Measurements from ENCODE around the gene ADD3.

ADD3 gene, protein sequence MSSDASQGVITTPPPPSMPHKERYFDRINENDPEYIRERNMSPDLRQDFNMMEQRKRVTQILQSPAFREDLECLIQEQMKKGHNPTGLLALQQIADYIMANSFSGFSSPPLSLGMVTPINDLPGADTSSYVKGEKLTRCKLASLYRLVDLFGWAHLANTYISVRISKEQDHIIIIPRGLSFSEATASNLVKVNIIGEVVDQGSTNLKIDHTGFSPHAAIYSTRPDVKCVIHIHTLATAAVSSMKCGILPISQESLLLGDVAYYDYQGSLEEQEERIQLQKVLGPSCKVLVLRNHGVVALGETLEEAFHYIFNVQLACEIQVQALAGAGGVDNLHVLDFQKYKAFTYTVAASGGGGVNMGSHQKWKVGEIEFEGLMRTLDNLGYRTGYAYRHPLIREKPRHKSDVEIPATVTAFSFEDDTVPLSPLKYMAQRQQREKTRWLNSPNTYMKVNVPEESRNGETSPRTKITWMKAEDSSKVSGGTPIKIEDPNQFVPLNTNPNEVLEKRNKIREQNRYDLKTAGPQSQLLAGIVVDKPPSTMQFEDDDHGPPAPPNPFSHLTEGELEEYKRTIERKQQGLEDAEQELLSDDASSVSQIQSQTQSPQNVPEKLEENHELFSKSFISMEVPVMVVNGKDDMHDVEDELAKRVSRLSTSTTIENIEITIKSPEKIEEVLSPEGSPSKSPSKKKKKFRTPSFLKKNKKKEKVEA

DNA sequence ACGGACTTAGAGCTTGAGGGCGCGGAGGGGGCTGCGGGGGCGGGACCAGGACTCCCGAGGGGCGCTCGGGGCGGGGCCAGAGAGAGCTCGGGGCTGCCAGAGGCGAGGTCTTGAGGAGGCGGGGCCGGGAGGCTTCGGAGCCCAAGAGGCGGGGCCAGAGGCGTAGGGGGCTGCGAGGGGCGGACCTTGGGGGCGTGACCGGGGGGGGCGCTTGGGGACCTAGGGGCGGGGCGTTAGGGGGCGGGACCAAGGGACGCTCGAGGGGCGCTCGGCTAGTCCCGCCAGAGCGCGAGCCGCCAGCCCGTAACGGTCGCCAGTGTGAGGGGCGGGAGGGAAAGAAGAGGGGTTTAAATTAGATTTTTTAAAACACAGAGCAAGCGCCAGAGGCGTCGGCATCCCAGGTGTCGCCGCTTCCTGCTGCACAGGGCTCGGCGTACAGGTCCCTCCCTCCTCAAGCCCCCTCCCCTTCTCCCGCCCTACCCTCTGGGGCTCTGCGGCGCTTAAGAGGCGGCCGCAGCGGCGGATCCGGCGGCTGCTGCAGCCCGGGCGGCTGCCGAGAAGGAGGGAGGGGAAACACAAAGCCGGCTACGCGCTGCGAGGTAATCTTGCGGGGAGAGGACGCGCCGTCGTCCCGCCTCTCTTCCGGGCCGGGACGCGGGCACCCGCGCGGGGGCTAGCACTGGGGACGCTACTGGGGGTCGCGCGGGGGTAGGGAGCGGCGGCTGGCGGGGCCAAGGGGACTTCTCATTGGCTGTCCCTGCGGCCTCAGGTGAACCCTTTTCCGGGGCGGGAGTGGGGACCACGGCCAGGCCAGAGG is at the start of gene ADD3:
TSS of gene ADD3 (plus strand) at position 284 of the 817 bp plus-strand sequence. CDS start 92,670 bp downstream, outside the sequence.
- DNase-seq, result peak; percentile 95

DNA sequence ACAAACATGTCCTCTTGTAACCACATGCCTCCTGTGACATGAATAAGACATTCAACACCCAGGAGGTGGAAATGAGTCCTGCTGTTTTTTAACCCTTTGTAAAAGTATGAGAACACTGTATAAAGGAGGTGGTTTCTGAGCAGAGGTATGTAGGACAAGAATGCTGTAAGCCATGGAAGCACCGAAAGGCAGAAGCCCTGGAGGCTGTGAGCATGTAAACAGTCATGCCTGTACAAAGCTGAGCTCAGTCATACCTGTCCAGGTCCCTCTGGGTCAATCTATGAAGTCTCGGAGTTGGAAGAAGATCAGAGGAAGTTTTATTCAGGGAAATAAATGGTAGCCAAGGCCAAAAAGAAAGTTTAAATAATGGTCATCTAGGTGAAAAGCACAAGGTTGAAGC is 49.7 kb upstream of the ADD3 start:
- no peak for DNase-seq

DNA sequence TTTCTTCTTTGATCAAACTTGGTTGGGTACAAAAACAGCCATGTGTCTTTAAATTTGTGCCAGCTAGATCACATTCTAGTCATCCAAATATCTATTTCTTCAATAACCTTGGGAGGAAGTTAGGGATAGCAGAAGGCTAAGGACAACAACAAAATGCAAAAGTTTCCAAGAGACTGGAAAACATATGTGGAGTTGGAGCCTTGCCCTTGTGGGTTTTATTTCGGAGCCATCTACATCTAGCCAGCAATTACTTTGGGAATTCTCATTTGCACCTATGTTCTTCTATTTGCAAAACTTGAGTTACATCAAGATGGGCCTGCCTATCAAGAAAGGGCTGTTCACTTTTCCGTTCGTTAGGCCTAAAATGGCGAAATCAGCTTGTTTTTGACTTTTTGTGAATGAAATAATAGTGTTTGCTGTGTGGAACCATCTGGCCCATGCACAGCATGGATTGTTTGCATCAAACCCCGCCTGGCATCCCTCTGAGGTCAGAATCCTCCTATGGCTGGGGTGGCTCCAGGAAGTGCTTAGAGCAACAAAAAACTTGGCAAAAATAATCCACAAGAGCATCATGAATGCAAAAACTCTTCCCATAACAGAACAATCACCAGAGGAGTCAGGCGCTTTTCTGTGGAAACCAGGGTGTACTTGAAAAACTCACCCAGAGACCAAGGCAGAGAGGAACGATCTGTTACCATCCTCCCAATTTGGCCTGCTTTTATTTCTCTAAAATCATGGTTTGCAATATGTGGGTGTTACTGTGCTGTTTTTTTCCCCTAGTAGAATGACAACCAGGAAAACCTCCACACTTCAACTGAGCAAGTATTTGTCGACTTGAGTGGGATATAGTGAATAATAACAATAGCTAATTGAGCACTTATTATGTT is 48.3 kb upstream of the ADD3 start:
- DNase-seq, result no peak

DNA sequence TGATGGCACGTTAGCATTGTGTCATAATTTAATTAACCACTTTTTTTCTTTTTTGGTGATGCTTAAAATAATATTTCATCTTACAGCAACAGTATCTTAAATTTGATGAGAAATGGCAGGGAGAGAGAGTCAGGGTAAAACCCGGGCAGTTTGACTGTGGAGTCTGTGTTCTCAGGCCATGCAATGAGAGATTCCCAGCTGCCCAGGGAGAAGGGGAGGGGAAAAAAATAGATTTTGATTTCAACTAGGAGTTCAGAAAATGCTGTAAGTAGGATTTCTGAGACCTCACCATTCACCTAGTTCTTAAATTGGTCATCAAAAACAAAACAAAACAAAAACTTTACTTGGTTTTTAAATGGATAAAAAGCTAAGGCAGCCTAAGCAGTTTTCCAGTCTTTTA is 47.1 kb upstream of the ADD3 start:
- DNase-seq, result no peak

DNA sequence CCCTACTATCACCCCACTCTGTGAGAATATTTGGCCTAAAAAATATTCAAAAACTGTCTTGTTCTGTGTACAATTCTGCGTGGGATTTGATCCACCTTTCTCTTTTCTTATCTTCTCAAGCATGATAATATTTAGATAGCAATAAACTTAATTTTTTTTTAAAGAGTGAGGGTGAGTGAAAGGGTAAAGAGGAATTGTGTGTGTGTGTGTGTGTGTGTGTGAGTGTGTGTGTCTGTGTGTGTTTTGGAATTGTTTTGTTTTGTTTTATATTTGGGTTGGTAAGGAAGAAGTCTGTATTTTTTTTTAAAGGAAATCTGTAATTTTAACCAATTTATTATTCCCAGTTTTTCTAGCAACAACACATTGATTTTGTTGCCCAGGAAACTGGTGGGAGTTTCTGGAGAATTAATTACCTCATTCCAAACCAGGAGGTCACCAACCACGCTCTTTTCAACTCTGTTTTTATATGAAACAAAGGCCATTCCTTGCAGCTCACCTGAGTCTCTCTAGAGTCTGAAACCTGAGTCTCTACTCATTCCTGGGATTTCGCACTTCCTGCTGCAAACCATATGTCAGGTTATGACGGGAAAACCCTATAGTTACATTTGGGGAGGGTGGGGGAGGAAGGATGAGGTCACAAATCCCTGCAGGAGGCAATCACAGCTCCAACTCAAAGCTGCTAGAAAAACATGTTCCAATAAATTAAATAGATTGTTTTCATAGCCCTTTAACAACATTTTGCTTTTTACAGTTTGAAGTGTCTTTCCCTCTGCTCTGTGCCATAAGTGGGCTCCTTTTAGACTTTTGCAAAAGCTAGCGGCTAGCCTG is 46.4 kb upstream of the ADD3 start:
- no peak for DNase-seq

DNA sequence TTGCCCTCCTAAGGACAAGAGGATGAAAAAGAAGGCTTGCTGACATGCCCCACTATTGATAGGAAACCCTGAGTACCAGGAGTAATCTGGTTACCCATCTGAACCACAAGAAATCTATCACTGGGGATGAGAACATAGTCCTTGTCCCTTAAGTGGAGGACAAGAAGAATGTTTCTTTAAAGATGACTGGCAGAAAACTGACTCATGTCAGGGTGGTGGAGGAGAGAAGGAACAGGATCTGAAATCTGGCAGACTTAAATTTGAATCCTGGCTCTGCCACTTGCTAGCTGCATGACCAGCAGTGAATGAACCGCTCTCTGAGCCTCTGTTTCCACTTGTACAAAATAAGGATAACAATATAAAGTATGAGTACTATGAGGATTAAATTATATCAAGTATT is 45.5 kb upstream of the ADD3 start:
- no peak for DNase-seq

DNA sequence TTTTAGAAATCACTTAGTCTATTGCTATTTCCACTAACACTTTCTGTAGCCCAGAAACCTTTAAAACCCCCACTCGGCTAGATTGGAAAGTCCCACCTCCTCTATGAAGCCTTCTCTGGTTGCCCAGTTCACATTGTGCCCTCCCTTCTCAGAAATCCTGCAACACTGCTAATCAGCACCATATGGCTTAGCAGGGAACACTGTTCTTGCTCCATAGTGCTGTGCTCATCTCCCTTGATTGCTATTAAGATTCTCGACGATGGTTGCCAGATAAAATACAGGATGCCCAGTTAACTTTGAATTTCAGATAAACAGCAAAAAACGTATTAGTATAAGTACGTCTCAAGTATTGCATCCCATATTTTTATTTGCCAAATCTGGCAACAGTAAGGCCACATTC is 44.3 kb upstream of the ADD3 start:
- DNase-seq, result no peak

DNA sequence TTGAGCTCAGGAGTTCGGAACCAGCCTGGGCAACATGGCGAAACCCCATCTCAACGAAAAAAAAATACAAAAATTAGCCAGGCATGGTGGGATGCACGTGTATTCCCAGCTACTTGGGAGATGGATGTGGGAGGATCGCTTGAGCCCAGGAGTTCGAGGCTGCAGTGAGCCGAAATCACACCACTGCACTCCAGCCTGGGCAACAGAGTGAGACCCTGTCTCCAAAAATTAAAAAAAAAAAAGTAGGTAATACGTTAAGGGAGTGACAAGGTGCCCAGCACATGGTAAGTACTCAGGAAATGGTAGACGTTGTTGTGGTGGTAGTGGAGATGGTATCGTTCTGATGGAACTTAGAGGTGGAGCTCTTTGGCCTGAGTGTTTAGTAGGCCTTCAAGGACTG is 43.5 kb upstream of the ADD3 start:
- no peak for DNase-seq

DNA sequence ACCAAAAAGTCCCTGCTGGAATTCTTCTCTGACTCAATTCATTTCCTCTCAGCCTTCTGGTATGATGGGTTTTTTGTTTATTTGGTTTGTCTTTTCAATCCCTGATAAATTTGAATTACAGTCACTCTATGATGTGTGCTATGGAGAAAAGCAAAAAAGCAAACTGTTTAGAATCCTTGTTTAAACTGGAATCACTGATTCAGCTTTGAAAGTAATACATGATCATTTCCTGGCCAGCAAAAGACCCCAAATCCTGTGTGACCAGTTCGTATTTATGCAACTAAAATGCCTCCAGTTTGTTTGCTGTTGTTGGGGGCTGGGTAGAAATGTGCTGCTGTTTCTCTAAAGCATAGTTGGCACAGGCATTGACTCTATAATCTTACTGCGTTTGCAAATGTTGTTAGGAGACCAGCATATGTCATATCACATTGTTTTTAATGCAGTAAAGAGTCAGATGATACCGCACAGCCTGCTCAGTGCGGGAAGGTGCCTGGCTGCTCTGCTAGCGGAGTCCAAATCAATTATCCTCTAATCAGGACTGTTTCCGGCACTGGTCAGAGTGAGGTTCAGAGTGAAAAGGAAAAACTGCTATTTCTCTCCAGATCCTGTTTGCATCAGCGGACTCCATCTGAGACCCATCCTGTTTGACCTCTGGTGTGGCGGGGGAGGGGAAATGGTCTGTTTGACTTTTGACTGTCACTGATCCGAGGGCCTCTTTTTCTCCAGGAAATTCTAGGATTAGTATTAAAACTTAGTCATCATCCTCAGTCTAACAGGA is 40.6 kb upstream of the ADD3 start:
- DNase-seq, result no peak

DNA sequence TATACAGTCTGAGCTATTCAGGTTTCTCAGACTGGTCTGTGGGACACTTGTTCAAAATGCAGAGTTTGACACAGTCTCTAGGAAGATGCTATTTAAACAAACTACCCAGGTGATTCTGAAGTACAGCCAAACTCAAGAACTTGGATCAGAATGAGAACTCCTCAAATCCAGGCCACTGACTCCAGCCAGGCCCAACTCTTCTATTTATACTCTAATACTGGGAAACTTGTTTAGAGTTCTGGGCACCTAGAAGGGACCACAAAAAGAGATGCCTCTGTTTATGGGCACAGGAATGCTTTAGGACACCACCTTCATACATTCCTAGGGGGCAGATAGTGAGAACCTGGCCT is 40.1 kb upstream of the ADD3 start:
- no peak for DNase-seq

DNA sequence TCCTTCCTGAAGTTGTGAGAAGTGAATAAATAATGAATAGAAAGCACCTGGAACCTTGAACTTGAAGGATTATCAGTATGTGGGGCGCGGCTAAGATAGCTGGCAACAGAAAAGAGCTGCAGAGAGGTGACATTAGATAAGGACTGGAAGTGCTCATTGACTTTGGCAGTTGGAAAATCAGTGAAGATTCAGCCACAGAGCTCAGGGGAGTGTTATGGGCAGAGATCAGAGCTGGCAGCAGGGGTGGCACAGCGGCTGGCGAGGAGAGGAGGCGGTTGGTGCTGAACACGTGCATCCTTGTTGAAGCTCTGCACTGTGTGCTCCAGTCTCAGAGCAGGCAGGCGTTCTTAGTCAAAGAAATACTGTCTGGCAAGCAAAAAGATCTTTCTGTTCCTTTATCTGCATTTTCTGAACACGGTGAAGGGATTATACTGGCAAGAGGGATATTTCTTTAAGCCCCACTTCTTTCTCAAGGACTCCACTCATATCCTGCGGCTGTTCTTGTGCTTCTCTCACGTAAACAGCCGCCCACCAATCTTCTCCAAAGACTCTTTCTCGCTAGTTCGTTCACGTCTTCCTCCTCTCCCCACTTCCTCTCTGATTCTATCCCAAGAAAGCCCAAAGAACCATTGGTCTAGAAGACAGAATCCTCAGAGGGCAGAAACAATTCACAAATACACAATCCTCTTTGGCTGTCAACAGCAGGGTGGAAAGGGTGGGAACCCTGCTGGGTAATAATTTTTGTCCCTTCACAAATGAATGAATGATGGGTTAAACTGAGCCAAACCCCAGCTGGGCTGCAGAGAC is 38.6 kb upstream of the ADD3 start:
- DNase-seq, result no peak

DNA sequence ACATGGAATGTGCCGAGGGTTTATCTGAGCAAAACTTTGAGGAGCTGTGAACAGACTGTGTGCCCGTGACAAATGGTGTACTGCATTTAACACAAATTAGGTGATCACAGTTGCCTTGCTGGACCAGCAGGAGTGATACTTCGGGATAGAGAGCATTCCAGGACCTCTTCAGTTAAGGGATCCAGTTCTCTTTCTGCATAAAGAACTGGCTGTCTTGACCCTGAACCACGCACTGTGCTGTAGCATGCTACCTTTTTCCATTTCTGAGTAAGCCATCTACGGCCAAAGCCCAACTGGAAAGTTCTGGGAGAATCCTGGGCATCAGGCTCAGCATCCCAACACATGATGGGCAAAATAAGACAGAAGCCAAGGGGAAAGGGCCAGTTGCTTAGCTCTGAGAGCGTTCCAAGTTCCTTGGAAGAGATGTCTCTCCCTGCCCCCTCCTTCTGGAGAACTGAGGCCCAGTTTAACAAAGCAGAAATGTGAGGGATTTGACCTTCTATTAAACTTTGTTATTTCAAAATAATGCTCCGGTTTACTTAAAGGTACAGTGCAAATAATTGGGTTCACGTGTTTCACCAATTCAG is 37.9 kb upstream of the ADD3 start:
- no peak for DNase-seq

DNA sequence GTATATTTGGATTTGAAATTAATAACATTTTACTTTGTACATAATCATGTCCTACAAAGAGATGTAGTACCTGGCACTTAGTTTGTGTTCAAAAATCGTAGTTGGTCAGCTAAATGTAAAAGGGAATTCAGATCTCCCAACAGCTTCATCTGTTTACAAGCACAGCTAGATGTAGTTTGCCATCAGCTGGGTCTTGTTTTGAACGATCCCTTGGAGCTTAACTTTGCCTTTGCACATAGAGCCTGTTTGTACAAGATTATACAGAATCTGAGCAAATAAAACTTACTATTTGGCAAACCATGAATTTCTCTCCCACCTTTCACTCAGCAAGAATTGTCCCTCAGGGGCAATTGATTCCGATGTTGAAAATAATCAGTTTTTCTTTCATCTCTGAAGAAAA is 36.1 kb upstream of the ADD3 start:
- no peak for DNase-seq

DNA sequence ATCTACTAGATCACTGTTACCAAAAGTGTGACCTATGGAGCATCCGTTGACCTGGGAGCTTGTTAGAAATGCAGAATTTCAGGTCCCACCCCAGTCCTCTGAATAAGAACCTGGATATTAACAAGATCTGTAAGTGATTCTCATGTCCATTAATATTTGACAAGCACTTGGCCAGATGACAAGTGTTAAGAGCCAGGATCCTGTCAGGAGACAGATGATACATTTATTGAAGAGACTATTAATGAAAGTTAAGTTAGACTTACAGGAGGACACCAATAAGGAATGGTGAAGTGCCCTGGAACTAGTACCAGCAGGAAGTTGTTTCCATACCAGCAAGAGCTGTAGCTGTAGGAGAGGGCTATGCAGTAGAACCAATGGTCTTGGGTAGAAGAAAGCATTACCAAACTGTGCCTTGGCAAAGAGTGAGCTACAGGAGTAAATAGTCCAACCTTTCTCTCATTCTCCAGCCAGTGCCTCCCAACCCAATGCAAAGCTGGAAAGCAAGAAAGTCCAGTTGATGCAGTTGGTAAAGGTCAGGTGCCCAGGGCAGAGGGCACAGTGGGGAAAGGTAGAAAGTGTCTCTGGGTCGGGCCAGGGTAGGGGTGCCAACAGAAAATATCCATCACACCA is 35.3 kb upstream of the ADD3 start:
- no peak for DNase-seq

DNA sequence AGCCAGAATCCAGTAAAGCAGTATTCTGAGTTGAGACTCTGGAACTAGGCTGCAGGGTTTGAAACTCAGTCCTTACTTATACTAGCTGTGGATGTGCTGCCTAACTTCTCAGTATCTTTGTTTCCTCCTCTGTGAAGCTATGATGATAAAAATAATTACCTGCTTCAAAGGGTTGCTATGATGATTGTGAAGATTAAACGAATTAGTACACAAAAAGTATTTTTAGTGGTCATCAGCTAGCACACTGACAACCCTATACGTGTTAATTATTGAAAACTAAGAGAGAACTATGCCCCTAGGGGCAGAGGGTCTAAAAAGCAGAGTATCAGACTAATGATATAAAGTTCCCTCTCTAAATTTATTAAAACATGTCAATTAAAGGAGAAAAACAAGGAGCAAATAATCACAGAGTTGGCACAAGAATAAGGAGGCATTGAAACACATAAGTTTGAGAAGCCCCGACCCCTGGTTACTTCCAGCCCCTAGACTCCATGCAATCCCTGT is 34.4 kb upstream of the ADD3 start:
- DNase-seq, result no peak

DNA sequence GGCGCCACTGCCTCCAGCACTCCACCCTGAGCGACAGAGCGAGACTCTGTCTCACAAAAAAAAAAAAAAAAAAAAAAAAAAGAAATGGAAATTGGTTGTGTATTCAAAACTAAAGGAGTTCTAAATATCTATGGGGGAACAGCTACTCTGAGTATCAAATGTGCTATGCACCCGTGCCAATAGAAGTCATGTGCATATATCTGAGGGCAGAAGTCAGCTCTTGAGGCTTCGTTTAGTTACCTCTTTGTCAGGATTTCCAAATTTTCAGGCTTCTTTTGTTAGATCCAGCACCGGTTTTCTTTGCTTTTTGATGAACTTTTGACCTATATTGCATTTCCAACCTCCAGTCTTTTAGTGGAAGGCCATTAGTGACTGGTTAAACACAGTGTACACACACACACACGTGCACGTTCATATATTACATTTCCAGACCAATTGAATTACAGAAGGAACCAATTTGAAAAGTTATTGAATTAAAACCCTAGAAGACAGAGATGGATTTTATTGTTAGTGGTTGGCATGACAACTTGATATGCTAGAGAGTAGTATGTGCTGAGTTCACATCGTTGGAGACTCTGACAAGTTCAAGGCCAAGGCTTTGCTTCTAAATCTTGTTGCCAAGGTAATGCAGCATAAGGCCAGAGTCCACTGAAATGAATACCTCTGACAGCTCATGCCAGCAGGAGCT is 33.1 kb upstream of the ADD3 start:
- DNase-seq, result no peak

DNA sequence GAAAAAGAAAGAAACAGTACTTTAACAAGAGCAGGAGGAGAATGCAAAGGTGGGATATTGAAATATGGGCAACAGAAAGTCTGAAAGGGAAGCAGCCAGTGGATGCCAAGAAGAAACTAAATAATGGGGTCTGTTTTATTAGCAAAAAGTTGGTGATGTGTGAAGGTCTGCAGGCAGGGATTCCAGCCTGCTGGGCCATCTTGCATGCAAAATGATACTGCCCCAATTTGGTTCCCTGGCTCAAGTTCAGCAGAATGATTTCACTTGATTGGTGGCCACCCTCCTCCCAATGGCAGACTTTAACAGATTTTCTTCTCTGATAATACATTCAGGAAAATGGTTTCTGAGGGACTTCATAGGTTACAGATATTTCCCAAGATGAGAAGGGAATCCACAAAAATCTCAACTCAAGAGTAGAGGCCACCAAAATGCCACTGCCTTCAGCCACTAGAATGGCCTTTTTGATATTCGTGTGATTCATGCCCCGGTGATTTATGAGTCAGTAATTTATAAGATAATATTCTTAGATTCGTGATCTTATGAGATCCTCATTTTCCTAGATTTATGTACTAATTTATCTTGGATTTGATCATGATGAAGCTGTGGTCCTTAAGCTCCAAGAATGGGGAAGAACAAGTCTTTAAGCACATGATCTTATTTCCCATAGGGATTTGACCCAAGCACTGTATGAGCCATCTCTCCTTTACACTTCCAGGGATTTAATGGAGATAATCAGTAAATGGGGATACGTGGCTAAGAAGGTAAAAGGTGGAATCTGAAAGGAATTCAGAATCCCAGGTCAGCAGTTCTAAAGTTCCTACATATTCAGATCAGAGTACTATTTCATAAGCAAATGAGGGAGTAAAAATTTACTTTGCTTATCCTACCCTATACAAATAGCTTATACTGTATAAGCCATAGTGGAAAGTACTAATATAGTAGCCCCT is 32.3 kb upstream of the ADD3 start:
- DNase-seq, result no peak

Measured in stimulated activated CD8-positive, alpha-beta memory T cell treated with anti-CD3 and anti-CD28 coated beads, Interleukin-4, amount 100 ng/mL, for 48 hours (primary cell).